ENCODE measurements around the gene CFAP299.
"Not testable (repeated sequence)": the region's sequence is repeated elsewhere in the genome, so short reads cannot be mapped to it uniquely, and the experiment has no call there.

CFAP299 gene

GRCh38 chr4:80335554-80336358 is at the start of gene CFAP299:
Gene CFAP299, plus strand, starts transcription at chr4:80335730.
- Mint-ChIP-seq H3K4me3 (peak within 1 kb of the TSS; percentile 91), H3K27ac (no peak within 1 kb of the TSS), H3K9me3 (ENCODE audit: low read depth) (no peaks in the 10 kb centered on the region), H3K4me1 (ENCODE audit: low read depth) (peaks cover 10% of the 10 kb centered on the region), H3K27me3 (peaks cover 4% of the 10 kb centered on the region), H3K36me3 (no peaks in the 10 kb centered on the region)

GRCh38 chr4:80286451-80286850 is 49.1 kb upstream of the CFAP299 start:
- Mint-ChIP-seq H3K36me3 (no peaks in the 10 kb centered on the region), H3K4me1 (ENCODE audit: low read depth) (no peaks in the 10 kb centered on the region), H3K9me3 (ENCODE audit: low read depth) (no peaks in the 10 kb centered on the region), H3K27me3 (peaks cover 2% of the 10 kb centered on the region), H3K4me3 (no peak overlapping the region), H3K27ac (no peak overlapping the region)

GRCh38 chr4:80290665-80291064 is 44.9 kb upstream of the CFAP299 start:
- H3K9me3 Mint-ChIP-seq (ENCODE audit: low read depth): not testable (repeated sequence)

GRCh38 chr4:80294206-80294605 is 41.3 kb upstream of the CFAP299 start:
- Mint-ChIP-seq H3K4me1 (ENCODE audit: low read depth) (no peaks in the 10 kb centered on the region), H3K27me3 (no peaks in the 10 kb centered on the region), H3K4me3 (no peak overlapping the region)

More at GRCh38 chr4:80290665-80291064, 44.9 kb upstream of the CFAP299 start:
- not testable (repeated sequence) for H3K27ac Mint-ChIP-seq; H3K36me3 Mint-ChIP-seq; H3K4me3 Mint-ChIP-seq; H3K27me3 Mint-ChIP-seq; H3K4me1 Mint-ChIP-seq (ENCODE audit: low read depth)

GRCh38 chr4:80295336-80295735 is 40.2 kb upstream of the CFAP299 start:
- H3K4me1 Mint-ChIP-seq (ENCODE audit: low read depth): no peaks in the 10 kb centered on the region
- H3K27ac Mint-ChIP-seq: no peak overlapping the region
- H3K27me3 Mint-ChIP-seq: no peaks in the 10 kb centered on the region
- no peaks in the 10 kb centered on the region for H3K36me3 Mint-ChIP-seq
- H3K9me3 Mint-ChIP-seq (ENCODE audit: low read depth): no peaks in the 10 kb centered on the region
- no peak overlapping the region for H3K4me3 Mint-ChIP-seq

More at GRCh38 chr4:80294206-80294605, 41.3 kb upstream of the CFAP299 start:
- Mint-ChIP-seq H3K36me3 (no peaks in the 10 kb centered on the region), H3K9me3 (ENCODE audit: low read depth) (no peaks in the 10 kb centered on the region), H3K27ac (no peak overlapping the region)

- Mint-ChIP-seq H3K9me3 (ENCODE audit: low read depth) (no peaks in the 10 kb centered on the region), H3K4me3 (no peak overlapping the region), H3K4me1 (ENCODE audit: low read depth) (no peaks in the 10 kb centered on the region), H3K36me3 (no peaks in the 10 kb centered on the region), H3K27me3 (no peaks in the 10 kb centered on the region), H3K27ac (no peak overlapping the region)
Measured at GRCh38 chr4:80295826-80296225, 39.7 kb upstream of the CFAP299 start.

GRCh38 chr4:80301884-80302283 is 33.6 kb upstream of the CFAP299 start:
- Mint-ChIP-seq H3K27me3 (peaks cover 14% of the 10 kb centered on the region), H3K27ac (no peak overlapping the region)

GRCh38 chr4:80302616-80303223 is 32.8 kb upstream of the CFAP299 start:
- no peaks in the 10 kb centered on the region for H3K36me3 Mint-ChIP-seq
- H3K9me3 Mint-ChIP-seq (ENCODE audit: low read depth): no peaks in the 10 kb centered on the region
- H3K27ac Mint-ChIP-seq: no peak overlapping the region
- no peaks in the 10 kb centered on the region for H3K4me1 Mint-ChIP-seq (ENCODE audit: low read depth)
- H3K27me3 Mint-ChIP-seq: peaks cover 15% of the 10 kb centered on the region
- H3K4me3 Mint-ChIP-seq: no peak overlapping the region

More at GRCh38 chr4:80301884-80302283, 33.6 kb upstream of the CFAP299 start:
- H3K4me3 Mint-ChIP-seq: no peak overlapping the region
- no peaks in the 10 kb centered on the region for H3K36me3 Mint-ChIP-seq
- H3K4me1 Mint-ChIP-seq (ENCODE audit: low read depth): no peaks in the 10 kb centered on the region
- no peaks in the 10 kb centered on the region for H3K9me3 Mint-ChIP-seq (ENCODE audit: low read depth)

GRCh38 chr4:80305466-80305865 is 30.1 kb upstream of the CFAP299 start:
- Mint-ChIP-seq H3K4me1 (ENCODE audit: low read depth) (no peaks in the 10 kb centered on the region), H3K9me3 (ENCODE audit: low read depth) (no peaks in the 10 kb centered on the region), H3K27me3 (peaks cover 22% of the 10 kb centered on the region), H3K4me3 (no peak overlapping the region), H3K27ac (no peak overlapping the region), H3K36me3 (no peaks in the 10 kb centered on the region)

- peaks cover 22% of the 10 kb centered on the region for H3K27me3 Mint-ChIP-seq
- H3K9me3 Mint-ChIP-seq (ENCODE audit: low read depth): no peaks in the 10 kb centered on the region
- H3K27ac Mint-ChIP-seq: no peak overlapping the region
- no peak overlapping the region for H3K4me3 Mint-ChIP-seq
- no peaks in the 10 kb centered on the region for H3K36me3 Mint-ChIP-seq
- H3K4me1 Mint-ChIP-seq (ENCODE audit: low read depth): no peaks in the 10 kb centered on the region
Measured at GRCh38 chr4:80306260-80306659, 29.3 kb upstream of the CFAP299 start.

- Mint-ChIP-seq H3K27me3 (peaks cover 20% of the 10 kb centered on the region), H3K9me3 (ENCODE audit: low read depth) (no peaks in the 10 kb centered on the region), H3K36me3 (no peaks in the 10 kb centered on the region), H3K4me1 (ENCODE audit: low read depth) (no peaks in the 10 kb centered on the region), H3K4me3 (no peak overlapping the region), H3K27ac (no peak overlapping the region)
Measured at GRCh38 chr4:80307183-80307735, 28.3 kb upstream of the CFAP299 start.

GRCh38 chr4:80307774-80308465 is 27.6 kb upstream of the CFAP299 start:
- peaks cover 20% of the 10 kb centered on the region for H3K27me3 Mint-ChIP-seq
- H3K27ac Mint-ChIP-seq: no peak overlapping the region
- H3K36me3 Mint-ChIP-seq: no peaks in the 10 kb centered on the region
- no peaks in the 10 kb centered on the region for H3K9me3 Mint-ChIP-seq (ENCODE audit: low read depth)
- no peaks in the 10 kb centered on the region for H3K4me1 Mint-ChIP-seq (ENCODE audit: low read depth)
- H3K4me3 Mint-ChIP-seq: no peak overlapping the region

- Mint-ChIP-seq H3K27ac (no peak overlapping the region), H3K36me3 (no peaks in the 10 kb centered on the region), H3K27me3 (peaks cover 20% of the 10 kb centered on the region), H3K4me1 (ENCODE audit: low read depth) (no peaks in the 10 kb centered on the region), H3K9me3 (ENCODE audit: low read depth) (no peaks in the 10 kb centered on the region), H3K4me3 (no peak overlapping the region)
Measured at GRCh38 chr4:80308466-80308822, 27.1 kb upstream of the CFAP299 start.

GRCh38 chr4:80309294-80310004 is 26.1 kb upstream of the CFAP299 start:
- Mint-ChIP-seq H3K27me3 (peaks cover 20% of the 10 kb centered on the region), H3K4me1 (ENCODE audit: low read depth) (no peaks in the 10 kb centered on the region), H3K36me3 (no peaks in the 10 kb centered on the region)

More at GRCh38 chr4:80309294-80310004, 26.1 kb upstream of the CFAP299 start:
- Mint-ChIP-seq H3K9me3 (ENCODE audit: low read depth) (no peaks in the 10 kb centered on the region), H3K27ac (no peak overlapping the region), H3K4me3 (no peak overlapping the region)
